WERI-Rb-1 (cell line): Measurements from ENCODE around the gene GFM1.

Experiments used
- DNase-seq: peaks from one replicate; pipeline ENCODE4 v3.0.0-alpha.2; 2020
- H3K27ac ChIP-seq: fragments of 250-450 bp; sonication (Bioruptor Pico); 2 replicates; pipeline ENCODE4 v1.5.1; 2020; ENCODE audit warnings: mild to moderate bottlenecking, moderate library complexity
- H3K27me3 ChIP-seq: fragments of 250-450 bp; sonication (Bioruptor Pico); 2 replicates; pipeline ENCODE4 v1.5.1; 2021; ENCODE audit warnings: mild to moderate bottlenecking, low read depth, moderate library complexity; ENCODE audit not compliant: insufficient read depth, severe bottlenecking
- H3K36me3 ChIP-seq: fragments of 250-450 bp; sonication (Bioruptor Pico); 2 replicates; pipeline ENCODE4 v1.5.1; 2020; ENCODE audit warnings: mild to moderate bottlenecking, moderate library complexity
- H3K4me3 ChIP-seq: 2 replicates; pipeline ENCODE4 v1.5.1; 2011; ENCODE audit warnings: low read depth, mild to moderate bottlenecking, control low read depth, low read length
- H3K9me3 ChIP-seq: fragments of 250-450 bp; sonication (Bioruptor Pico); 2 replicates; pipeline ENCODE4 v1.5.1; 2021; ENCODE audit warnings: mild to moderate bottlenecking, moderate library complexity; ENCODE audit not compliant: severe bottlenecking
- TF ChIP-seq, protein P1 (sequence below): IDR thresholded peaks from 2 replicates; pipeline ENCODE4 v1.5.1; 2011; ENCODE audit warnings: low read depth, mild to moderate bottlenecking, control low read depth, inconsistent platforms, low read length

The GFM1 gene

DNA sequence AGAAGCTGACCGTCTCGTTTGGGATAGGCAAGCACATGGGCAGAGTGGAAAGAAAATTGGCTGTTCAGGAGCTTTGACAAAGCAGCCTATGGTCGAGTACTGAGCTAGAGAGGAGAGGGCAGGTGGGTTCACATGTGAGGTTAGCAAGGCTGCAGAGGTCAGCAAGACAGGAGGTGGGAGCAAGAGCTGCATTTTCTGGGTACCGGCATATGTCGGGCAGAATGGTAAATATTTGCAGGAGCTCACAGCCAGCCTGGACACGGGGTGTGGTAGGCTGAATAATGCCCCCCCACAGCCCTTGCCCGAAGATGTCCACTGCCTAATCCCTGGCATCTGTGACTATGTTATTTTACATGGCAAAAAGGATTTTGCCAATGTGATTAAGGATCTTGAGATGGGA lies 79.7 kb downstream of the GFM1 start:
- Histone ChIP-seq H3K27me3 (no peaks in the 10 kb centered on the region), H3K27ac (no peak overlapping the region), H3K9me3 (no peaks in the 10 kb centered on the region), H3K36me3 (no peaks in the 10 kb centered on the region), H3K4me3 (no peak overlapping the region)
- TF ChIP-seq, protein P1, sequence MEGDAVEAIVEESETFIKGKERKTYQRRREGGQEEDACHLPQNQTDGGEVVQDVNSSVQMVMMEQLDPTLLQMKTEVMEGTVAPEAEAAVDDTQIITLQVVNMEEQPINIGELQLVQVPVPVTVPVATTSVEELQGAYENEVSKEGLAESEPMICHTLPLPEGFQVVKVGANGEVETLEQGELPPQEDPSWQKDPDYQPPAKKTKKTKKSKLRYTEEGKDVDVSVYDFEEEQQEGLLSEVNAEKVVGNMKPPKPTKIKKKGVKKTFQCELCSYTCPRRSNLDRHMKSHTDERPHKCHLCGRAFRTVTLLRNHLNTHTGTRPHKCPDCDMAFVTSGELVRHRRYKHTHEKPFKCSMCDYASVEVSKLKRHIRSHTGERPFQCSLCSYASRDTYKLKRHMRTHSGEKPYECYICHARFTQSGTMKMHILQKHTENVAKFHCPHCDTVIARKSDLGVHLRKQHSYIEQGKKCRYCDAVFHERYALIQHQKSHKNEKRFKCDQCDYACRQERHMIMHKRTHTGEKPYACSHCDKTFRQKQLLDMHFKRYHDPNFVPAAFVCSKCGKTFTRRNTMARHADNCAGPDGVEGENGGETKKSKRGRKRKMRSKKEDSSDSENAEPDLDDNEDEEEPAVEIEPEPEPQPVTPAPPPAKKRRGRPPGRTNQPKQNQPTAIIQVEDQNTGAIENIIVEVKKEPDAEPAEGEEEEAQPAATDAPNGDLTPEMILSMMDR, result no peak
- DNase-seq, result peak; percentile 43

GRCh38 chr3:158725348-158726011 lies 81.2 kb downstream of the GFM1 start:
- H3K27me3 ChIP-seq, result no peaks in the 10 kb centered on the region
- no peak for DNase-seq
- no peak overlapping the region for H3K4me3 ChIP-seq
- H3K27ac ChIP-seq, result no peak overlapping the region
- H3K36me3 ChIP-seq, result no peaks in the 10 kb centered on the region
- no peaks in the 10 kb centered on the region for H3K9me3 ChIP-seq
- TF ChIP-seq, protein P1, result no peak

GRCh38 chr3:158727206-158728060 lies 83.1 kb downstream of the GFM1 start:
- no peaks in the 10 kb centered on the region for H3K36me3 ChIP-seq
- H3K27me3 ChIP-seq, result no peaks in the 10 kb centered on the region
- TF ChIP-seq, protein P1, result peak; percentile 63
- H3K4me3 ChIP-seq, result no peak overlapping the region
- H3K9me3 ChIP-seq, result no peaks in the 10 kb centered on the region
- peak; percentile 39 for DNase-seq
- H3K27ac ChIP-seq, result no peak overlapping the region

DNA sequence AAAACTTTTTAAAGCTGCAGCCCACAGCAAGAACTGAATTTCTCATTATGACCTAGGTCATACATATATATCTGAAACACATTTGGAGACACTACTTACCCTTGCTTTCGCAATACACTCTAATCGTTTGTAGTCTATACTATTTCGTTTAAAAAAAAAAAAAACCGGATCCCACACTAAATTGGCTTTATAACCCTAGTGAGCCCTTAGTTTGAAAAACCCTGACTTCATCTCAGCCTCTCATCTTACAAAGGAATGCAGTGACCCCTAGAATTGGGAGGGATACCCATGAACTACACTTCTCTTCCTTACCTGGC lies 83.7 kb downstream of the GFM1 start:
- no peaks in the 10 kb centered on the region for H3K9me3 ChIP-seq
- H3K27ac ChIP-seq, result no peak overlapping the region

DNA sequence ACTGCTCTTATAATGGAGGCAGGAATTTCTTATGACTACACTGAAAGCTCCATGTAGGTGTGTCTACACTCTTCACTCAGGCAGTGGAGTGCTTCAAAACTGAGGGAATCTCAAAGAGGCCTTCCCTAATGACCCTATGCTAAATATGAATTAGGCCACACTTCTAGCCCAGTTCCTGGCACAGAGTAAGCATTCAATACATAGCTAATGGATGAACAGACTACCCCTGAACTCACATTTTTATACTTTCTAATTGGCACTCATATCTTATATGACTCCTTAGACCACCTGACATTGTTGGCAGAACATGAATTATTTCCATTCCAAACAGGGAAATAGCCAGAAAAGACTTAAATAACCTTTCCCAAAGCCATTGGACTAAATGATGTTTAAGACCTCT lies 84.5 kb downstream of the GFM1 start:
- H3K4me3 ChIP-seq, result no peak overlapping the region
- H3K9me3 ChIP-seq, result no peaks in the 10 kb centered on the region
- no peak overlapping the region for H3K27ac ChIP-seq
- TF ChIP-seq, protein P1, result no peak
- no peaks in the 10 kb centered on the region for H3K27me3 ChIP-seq
- DNase-seq, result no peak
- H3K36me3 ChIP-seq, result no peaks in the 10 kb centered on the region

More for the DNA sequence above, 83.7 kb downstream of the GFM1 start:
- H3K36me3 ChIP-seq, result no peaks in the 10 kb centered on the region
- no peak for DNase-seq
- H3K4me3 ChIP-seq, result no peak overlapping the region
- TF ChIP-seq, protein P1, result no peak
- no peaks in the 10 kb centered on the region for H3K27me3 ChIP-seq
